HG03066 (cell line): ENCODE measurements around the gene SNX5.
"Not testable (repeated sequence)": the region's sequence is repeated elsewhere in the genome, so short reads cannot be mapped to it uniquely, and the experiment has no call there.

Experiments used
- ATAC-seq: cut with Tn5 transposase; IDR thresholded peaks from one replicate; pipeline ENCODE4 v1.9.1; 2021; ENCODE audit warnings: low read depth; ENCODE audit not compliant: unreplicated experiment

Gene SNX5

DNA sequence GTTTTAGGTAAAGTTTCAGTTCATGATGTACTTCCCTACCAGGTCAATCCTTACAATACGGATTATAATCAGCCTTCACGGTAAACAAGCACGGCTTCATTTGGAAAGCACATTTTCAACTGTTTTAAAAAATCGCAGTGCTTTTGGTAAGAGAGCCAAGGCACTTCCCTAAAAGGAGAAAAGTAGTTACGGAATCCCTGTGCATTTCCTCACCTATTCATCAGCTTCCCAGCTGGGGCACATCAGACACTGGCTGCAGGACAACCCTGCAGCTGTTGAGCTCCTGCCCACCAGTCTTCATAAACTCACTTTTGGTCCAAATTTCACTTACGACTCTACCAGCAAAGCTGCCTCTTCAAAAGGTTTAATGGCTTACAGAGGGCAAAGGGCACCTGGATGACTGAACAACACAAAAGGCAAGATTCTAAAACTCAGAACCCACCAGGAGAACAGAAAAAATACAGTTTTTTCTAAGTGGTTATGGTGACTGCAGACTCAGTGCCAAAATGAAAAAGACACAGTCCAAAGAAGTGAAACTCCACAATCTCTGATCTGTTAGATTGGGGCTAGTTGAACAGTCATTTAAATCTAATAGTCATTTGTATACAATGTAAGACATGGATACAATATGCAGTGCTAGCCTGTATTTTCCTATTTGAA, 7.5 kb downstream of the SNX5 start:
- no peak for ATAC-seq

- not testable (repeated sequence) for ATAC-seq
Measured at GRCh38 chr20:17960400-17960885, 8.2 kb downstream of the SNX5 start.

DNA sequence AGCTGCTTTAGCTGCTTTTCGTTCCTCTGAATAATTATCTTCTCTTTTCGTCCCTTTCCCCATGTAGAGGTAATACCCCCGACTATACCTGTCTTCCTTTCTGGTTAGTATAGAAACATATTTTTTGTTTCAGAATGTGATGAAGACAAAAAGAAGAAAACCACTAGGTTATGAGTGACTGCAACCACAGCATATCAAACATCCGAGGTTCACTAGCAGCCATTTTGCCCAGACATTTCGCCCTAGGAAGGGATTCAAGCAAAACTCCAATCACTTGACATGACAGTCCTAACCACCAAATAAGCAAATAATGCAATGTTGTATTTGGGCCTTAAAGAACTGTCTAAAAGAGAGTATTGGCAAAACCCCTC, 9.4 kb downstream of the SNX5 start:
- no peak for ATAC-seq

- no peak for ATAC-seq
Measured at GRCh38 chr20:17958373-17959256, 10.0 kb downstream of the SNX5 start.

DNA sequence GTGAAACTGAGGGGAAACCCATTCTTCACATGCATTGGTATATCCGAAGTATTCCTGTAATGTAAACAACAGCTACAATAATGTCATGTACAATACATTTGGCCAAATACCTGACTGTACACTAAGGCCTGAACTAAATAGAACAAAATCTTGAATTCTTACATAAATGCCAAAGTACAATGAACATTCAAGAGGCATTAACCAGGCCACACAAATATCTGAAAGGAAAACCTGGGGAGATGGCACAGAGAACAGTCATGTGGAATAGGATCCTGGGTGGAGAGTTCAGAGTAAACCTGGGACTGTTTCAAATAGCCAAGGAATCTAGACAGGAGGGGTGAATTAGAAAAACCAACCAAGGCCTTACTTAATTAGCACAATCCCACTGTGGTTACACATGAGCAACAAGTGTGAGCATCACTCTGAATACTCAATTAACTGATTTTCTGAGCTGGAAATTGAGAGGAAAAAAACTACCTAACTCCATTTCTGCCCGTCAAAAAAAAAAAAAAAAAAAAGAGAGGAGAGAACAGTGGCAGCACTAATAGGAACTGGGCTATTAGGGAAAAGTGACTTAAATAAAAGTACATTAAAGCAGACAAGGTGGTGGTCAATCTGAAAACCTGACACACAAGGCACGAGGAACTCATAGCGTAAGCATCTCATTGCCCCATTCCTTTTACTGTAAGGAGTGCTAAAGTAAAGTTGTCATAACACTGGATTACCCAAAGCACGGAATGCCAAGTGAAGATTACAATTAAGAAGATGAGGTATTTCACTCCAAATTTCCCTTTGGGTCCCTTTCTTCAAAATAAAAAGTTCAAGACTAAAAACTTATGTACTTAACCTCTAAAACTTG, 10.9 kb downstream of the SNX5 start:
- ATAC-seq = no peak

GRCh38 chr20:17956099-17956685, 12.4 kb downstream of the SNX5 start:
- ATAC-seq = no peak

GRCh38 chr20:17955302-17955701, 13.3 kb downstream of the SNX5 start:
- no peak for ATAC-seq

DNA sequence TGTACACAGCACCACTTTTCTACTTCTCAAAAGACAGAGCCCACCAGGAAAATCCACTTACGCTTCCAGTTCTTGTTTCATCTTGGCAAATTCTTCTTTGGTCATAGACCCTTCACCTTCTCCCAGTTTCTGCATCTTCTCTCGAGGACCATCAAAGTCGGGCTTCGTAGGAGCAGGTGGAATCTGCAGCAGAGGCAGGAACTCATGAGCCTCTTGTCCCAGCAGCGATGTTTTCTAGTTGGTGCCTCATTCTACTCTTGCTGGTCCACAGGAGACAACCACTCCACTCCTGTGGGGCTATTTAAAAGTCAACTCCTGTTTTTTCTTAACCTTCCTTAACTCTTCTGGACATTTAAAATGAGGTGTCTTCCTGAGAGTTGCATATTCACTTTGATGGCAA, 14.7 kb downstream of the SNX5 start:
- no peak for ATAC-seq

DNA sequence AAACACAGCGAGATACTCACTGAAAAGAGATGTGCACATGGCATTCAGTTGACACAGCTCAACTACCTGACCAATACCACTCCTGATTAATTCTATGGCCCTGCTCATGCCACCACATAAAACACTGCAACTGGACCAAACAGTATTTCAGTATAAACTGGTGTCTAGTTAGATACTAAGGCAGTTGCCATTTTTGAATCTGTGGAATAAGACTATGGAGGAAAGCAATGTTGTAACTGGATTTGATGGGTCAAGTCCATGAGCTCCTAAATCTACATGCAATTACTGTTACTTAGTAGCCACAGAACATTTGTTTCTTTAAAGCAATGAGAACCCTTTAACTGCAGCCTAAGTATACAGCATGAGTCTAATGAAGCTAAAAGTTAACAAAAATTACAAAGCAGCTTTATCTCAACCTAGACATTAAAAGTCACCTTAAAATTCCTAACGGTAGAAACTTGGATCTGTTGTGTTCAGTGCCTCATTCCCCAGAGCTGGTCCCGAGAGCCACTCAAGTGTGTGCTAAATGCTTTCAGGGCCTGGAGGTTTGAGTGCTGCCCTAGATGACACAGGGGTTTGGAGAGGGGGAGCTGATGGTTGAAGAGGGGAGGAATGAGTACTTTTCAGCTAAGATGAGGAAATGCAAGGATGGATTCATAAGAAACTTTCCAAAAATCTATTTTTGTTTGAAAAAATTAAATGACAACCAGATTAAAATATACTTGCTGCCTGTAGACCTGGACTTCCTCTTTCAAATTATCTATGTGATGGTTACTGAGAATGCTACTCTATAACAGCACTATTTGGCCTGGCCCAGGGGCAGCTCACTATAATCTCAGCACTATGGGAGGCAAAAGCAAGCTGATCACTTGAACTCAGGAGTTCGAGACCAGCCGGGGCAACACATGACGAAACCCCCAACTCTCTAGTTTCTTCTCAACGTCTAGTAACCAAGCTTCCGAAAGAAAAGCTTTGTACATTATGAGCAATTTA, 15.6 kb downstream of the SNX5 start:
- no peak for ATAC-seq

DNA sequence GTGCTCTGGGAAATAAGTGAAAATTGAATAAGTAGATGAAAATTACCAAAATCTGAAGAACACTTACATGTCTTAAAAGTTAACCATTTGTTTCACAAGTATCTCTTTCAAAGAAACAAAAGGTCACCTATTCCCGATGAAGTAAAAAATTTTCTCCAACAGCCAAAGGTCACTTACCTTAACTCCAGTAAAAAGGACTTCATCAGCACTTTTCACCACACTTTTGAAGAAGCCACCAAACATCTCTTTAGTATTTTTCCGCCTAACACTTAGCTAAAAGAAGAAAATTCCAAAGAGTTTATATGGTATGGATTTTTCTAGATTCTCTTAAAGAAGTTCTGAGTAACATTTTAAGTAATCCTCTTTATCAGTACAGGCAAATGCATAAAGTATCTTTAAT, 17.3 kb downstream of the SNX5 start:
- ATAC-seq = no peak

GRCh38 chr20:17950670-17951069, 17.9 kb downstream of the SNX5 start:
- ATAC-seq = no peak

- ATAC-seq = no peak
Measured at GRCh38 chr20:17949899-17950298, 18.7 kb downstream of the SNX5 start.

DNA sequence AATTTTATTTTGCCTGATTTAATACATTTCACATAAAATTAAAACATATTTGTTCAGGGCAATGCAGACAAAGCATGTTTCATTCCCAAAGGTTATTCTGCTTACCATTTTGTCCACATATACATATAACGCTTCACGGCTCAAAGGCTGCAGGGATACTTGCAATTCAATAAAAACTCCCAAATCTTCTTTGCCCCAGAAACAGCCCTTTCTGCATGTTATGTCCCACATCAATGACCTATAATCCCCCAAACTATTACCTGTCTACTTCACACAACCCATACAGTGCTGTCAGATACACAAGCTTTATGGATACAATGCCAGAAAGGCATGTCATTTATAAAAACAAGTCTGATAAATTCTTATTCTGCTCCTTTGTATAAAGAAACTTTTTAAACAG, 20.2 kb downstream of the SNX5 start:
- ATAC-seq = no peak

DNA sequence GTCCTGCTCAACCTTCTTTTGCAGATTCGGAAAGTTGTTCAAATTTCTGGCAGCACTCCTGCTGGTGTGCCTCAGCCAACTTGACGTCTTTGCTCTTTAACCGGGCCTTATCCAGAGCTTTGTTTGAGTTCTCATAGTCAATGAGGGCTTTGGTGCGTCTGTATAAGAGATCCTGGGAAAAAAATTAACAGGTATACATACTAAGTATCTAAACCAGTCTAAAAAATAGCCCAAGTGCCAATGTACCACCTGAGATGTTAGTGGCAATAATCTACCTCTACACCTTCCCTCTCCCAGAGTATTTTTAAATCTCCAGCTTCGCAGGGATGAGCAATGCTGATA, 21.1 kb downstream of the SNX5 start:
- ATAC-seq = no peak

GRCh38 chr20:17946572-17947473, 21.8 kb downstream of the SNX5 start:
- no peak for ATAC-seq

DNA sequence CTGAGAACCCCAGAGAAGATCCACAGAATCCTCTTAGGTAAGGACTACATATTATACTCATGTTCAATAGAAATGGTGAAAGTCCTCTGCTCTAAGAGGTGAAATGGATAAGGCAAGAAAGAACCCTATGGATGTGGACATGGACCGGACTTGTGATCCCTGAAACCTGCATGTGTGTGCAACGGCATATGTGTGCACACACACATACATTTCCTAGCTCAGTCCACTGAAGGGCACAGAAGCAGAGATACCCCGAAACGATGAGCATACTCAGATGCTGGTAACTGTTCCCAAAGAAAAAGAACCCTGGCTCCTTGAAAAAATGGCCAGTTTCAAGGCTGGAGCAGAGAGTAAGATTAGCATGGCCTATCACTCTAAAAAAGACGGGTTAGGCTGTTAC, 22.6 kb downstream of the SNX5 start:
- ATAC-seq = no peak

- ATAC-seq = no peak
Measured at GRCh38 chr20:17944854-17945474, 23.6 kb downstream of the SNX5 start.

DNA sequence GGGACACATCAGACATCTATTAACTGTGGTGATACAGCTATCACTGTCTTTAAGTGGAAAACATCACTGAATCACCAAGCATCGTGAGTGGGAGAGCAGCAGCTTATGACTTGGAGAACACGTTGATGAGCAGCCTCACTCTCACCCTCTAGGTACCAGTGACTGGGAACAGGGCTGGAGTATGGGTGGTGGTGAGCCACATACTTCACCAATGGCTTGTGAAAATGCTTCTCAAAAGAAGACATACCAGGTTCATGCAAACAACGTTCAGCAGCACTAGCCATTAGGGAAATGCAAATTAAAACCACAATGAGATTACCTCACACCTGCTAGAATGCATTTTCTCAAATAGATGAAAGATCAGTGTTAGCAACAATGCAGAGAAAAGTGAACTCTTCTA, 25.3 kb downstream of the SNX5 start:
- peak; percentile 75 for ATAC-seq
